ENCODE data around the gene ENOSF1.

ENOSF1 gene

GRCh38 chr18:644395-645004 lies 67.9 kb downstream of the ENOSF1 start:
- in situ Hi-C loops (cut with MboI; ENCODE audit: low sequenced_read_pairs) = no loop called here

GRCh38 chr18:641224-641623 lies 71.2 kb downstream of the ENOSF1 start:
- in situ Hi-C loops (cut with MboI; ENCODE audit: low sequenced_read_pairs) = no loop called here

- in situ Hi-C loops (cut with MboI; ENCODE audit: low sequenced_read_pairs) = no loop called here
These were observed 77.3 kb downstream of the ENOSF1 start for GRCh38 chr18:635171-635570.

- in situ Hi-C loops (cut with MboI; ENCODE audit: low sequenced_read_pairs) = no loop called here
These were observed 77.8 kb downstream of the ENOSF1 start for GRCh38 chr18:634551-635045.

GRCh38 chr18:631560-631959 lies 80.9 kb downstream of the ENOSF1 start:
- in situ Hi-C loops (cut with MboI; ENCODE audit: low sequenced_read_pairs) = no loop called here

- in situ Hi-C loops (cut with MboI; ENCODE audit: low sequenced_read_pairs) = no loop called here
These were observed 82.9 kb downstream of the ENOSF1 start for GRCh38 chr18:629269-630150.

- in situ Hi-C loops (cut with MboI; ENCODE audit: low sequenced_read_pairs) = no loop called here
These were observed 85.2 kb downstream of the ENOSF1 start for GRCh38 chr18:627231-627630.

- in situ Hi-C loops (cut with MboI; ENCODE audit: low sequenced_read_pairs) = no loop called here
These were observed 88.4 kb downstream of the ENOSF1 start for GRCh38 chr18:623761-624620.

- in situ Hi-C loops (cut with MboI; ENCODE audit: low sequenced_read_pairs) = no loop called here
These were observed 90.1 kb downstream of the ENOSF1 start for GRCh38 chr18:622289-622688.

- in situ Hi-C loops (cut with MboI; ENCODE audit: low sequenced_read_pairs) = no loop called here
These were observed 91.0 kb downstream of the ENOSF1 start for GRCh38 chr18:621291-622043.

Data from hTERT RPE-1 (cell line).